T-helper 1 cell treated with Interleukin-12 subunit alpha and Interleukin-12 subunit beta and Interleukin-4 antibody, amounts not matched to agents 30 ng/mL and 1 ng/mL, for 36 hours (primary cell): ENCODE results near the gene BEST1. TPM values are rescaled to one million over a fixed set of nuclear protein-coding genes. Genes with fewer than 3 reads are reported as not detected.

Source experiments
- intact Hi-C: fragments of 100-400 bp; cut with micrococcal nuclease; formaldehyde crosslinking; loops from one replicate; pipeline ENCODE4 v1.15.1; 2024
- total RNA-seq: library from RNA; stranded (reverse); gene quantifications from 2 replicates; pipeline ENCODE4 v1.2.3, GENCODE V29; 2022

The BEST1 gene
- total RNA-seq, 1 donor from 2014 or later, result 0.44 TPM

GRCh38 chr11:62011881-62012280 is 61.7 kb downstream of the BEST1 start:
- intact Hi-C loops, result no loop called here

DNA sequence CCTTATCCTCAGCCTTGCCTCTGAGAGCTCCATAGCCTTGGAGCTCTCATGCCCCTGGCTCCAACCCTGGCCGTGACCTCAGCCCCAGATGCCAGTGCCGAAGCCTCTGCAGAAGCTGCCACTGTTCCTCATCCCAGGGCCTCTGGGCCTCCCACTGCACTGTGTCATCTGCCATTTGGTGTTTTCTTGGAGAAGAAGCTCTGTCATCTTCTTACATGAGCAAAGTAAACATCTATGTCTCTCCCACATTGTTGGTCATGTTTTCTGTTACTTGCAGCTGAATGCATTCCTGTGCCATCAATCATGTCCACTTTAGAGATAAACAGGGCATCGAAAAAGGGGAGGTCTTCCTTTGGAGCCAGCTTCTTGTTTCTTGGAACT is 62.3 kb downstream of the BEST1 start:
- intact Hi-C loops, result no loop called here

DNA sequence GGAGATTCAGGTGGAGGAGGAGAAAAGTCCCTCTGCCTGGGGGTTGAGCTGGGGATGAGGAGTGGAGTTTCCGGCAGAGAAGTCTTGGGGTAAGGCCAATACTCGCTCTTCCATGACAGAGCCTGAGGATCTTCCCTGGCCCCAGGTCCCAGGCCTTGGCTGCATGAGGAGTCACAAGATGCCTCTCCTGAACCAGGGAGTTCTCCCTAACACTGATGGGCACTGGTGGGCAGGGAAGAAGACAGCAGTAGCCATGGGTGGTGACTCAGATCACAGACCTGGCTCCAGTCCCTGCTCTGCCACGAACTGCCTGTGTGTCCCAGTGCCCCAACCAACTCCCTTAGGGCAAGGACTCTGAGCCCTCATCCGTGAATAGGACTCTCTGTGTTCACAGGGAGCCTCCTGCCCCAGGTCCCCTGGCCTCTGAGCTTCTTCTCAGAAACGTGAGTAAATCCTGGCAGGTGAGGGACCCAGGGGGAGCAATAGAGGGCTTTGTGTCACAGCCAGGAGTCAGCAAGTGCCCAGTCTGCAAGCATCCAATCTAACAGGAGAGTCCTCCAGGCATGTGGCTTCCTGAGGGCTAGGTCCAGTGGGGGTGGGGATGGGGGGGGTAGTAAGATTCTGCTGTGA is 62.8 kb downstream of the BEST1 start:
- intact Hi-C loops, result no loop called here

Other genes with a start within 250 kb of the BEST1 start
- gene MYRF, start 197.7 kb upstream of the BEST1 start, total RNA-seq, result 0.83 and 1.3 TPM in 2 replicates
- 171 and 173 TPM in 2 replicates for gene TMEM258, start 157.8 kb upstream of the BEST1 start, total RNA-seq
- gene FEN1, start 157.4 kb upstream of the BEST1 start, total RNA-seq, result 96.3 and 104 TPM in 2 replicates
- gene FADS1, start 133.3 kb upstream of the BEST1 start, total RNA-seq, result 70.0 and 71.6 TPM in 2 replicates
- gene FADS2, start 122.1 kb upstream of the BEST1 start, total RNA-seq, result 232 and 234 TPM in 2 replicates
- 7.1 and 9.6 TPM in 2 replicates for gene FADS3, start 58.8 kb upstream of the BEST1 start, total RNA-seq
- gene RAB3IL1, start 32.8 kb upstream of the BEST1 start, total RNA-seq, result 0.34 and 0.41 TPM in 2 replicates
- gene FTH1, start 17.3 kb downstream of the BEST1 start, total RNA-seq, result 1,168 and 1,205 TPM in 2 replicates
- gene INCENP, start 173.7 kb downstream of the BEST1 start, total RNA-seq, result 116 and 121 TPM in 2 replicates
- not detected in 2 replicates for gene SCGB1D1, start 239.9 kb downstream of the BEST1 start, total RNA-seq